Esophagus muscularis mucosa (tissue), 4 donors: Measurements from ENCODE around the gene INO80C.

Source experiments
- CTCF ChIP-seq, 3 experiments: fragments of 200-600 bp in 2 of 3; fragments of 450-650 bp in 1 of 3; sonication (generic) in 2 of 3; IDR thresholded peaks; one replicate each; pipeline ENCODE4 v1.5.1; 2017 to 2019; ENCODE audit warnings: antibody characterized with exemption in 3 of 3, mild to moderate bottlenecking in 2 of 3, moderate library complexity in 1 of 3
- EP300 ChIP-seq: sonication (generic); formaldehyde crosslinking; IDR thresholded peaks from one replicate; pipeline ENCODE4 v1.6.1; 2017; ENCODE audit warnings: antibody characterized with exemption
- POLR2A ChIP-seq: fragments of 450-650 bp; IDR thresholded peaks from one replicate; pipeline ENCODE4 v1.6.1; 2017; ENCODE audit warnings: antibody characterized with exemption, moderate library complexity, mild to moderate bottlenecking, low read depth
- POLR2AphosphoS5 ChIP-seq, 2 donors: sonication (generic); formaldehyde crosslinking; IDR thresholded peaks; one replicate each; pipeline ENCODE4 v1.6.1; 2017; ENCODE audit warnings: antibody characterized with exemption in 2 of 2

DNA sequence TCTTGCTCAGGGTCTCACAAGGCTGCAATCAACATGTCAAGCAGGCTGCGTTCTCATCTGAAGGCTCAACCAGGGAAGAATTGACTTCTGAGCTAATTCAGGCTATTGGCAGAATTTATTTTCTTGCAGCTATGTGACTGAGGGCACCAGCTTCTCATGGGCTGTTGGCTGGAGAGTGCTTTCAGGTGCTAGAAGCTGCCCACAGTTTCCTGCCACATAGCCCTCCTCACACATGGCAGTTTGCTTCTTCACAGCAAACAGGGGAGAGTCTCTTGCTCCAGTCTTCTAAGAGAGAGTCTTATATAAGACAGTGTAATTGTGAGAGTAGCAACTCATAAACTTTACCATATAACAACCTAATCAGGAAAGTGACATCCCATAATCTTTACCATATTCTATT is 37.5 kb upstream of the INO80C start:
- TF ChIP-seq CTCF (IDR thresholded peaks at IDR 0.05) (no peak), POLR2AphosphoS5 (IDR thresholded peaks at IDR 0.05) (no peak), POLR2A (no peak), EP300 (no peak)
